SK-N-SH treated with all-trans-retinoic acid at 6 μM for 48 hours (cell line): ENCODE data around the gene PHF21B.

Experiments used
- CSDC2 ChIP-seq: fragments of 250-450 bp; sonication (Bioruptor Pico); IDR thresholded peaks from 2 replicates; pipeline ENCODE4 v1.5.0; 2020; ENCODE audit warnings: mild to moderate bottlenecking, moderate library complexity
- ISL1 ChIP-seq: fragments of 250-450 bp; sonication (Bioruptor Pico); IDR thresholded peaks from 2 replicates; pipeline ENCODE4 v2.1.2; 2022; ENCODE audit warnings: mild to moderate bottlenecking, moderate library complexity
- RARB ChIP-seq: fragments of 250-450 bp; sonication (Bioruptor Pico); IDR thresholded peaks from 2 replicates; pipeline ENCODE4 v1.8.0; 2021; ENCODE audit warnings: mild to moderate bottlenecking, moderate library complexity
- TCF4 ChIP-seq: fragments of 250-450 bp; sonication (Bioruptor Pico); IDR thresholded peaks from 2 replicates; pipeline ENCODE4 v1.8.0; 2021; ENCODE audit warnings: mild to moderate bottlenecking, moderate library complexity, borderline replicate concordance
- TOX ChIP-seq: fragments of 250-450 bp; sonication (Bioruptor Pico); IDR thresholded peaks from 2 replicates; pipeline ENCODE4 v1.8.0; 2021; ENCODE audit warnings: mild to moderate bottlenecking, moderate library complexity, borderline replicate concordance
- ZC3H10 ChIP-seq: fragments of 250-450 bp; sonication (Bioruptor Pico); IDR thresholded peaks from 2 replicates; pipeline ENCODE4 v1.5.1; 2021; ENCODE audit warnings: mild to moderate bottlenecking, moderate library complexity
- ZFP3 ChIP-seq: fragments of 250-450 bp; sonication (Bioruptor Pico); IDR thresholded peaks from 2 replicates; pipeline ENCODE4 v1.5.0; 2020; ENCODE audit warnings: mild to moderate bottlenecking, moderate library complexity
- ZFP30 ChIP-seq: fragments of 450-650 bp; formaldehyde crosslinking; IDR thresholded peaks from 2 replicates; pipeline ENCODE4 v1.5.0; 2022; ENCODE audit warnings: mild to moderate bottlenecking, moderate library complexity
- ZNF565 ChIP-seq: fragments of 450-650 bp; formaldehyde crosslinking; conservative IDR thresholded peaks from 2 replicates; pipeline ENCODE4 v1.5.0; 2020; ENCODE audit warnings: low read depth, mild to moderate bottlenecking, moderate library complexity
- TF ChIP-seq, protein P1 (sequence below): fragments of 250-450 bp; sonication (Bioruptor Pico); IDR thresholded peaks from 2 replicates; pipeline ENCODE4 v1.8.0; 2020; ENCODE audit warnings: mild to moderate bottlenecking, moderate library complexity, borderline replicate concordance
- TF ChIP-seq, protein P2 (sequence below): fragments of 250-450 bp; sonication (Bioruptor Pico); IDR thresholded peaks from 2 replicates; pipeline ENCODE4 v1.5.1; 2020; ENCODE audit warnings: low read depth, mild to moderate bottlenecking, moderate library complexity

DNA sequence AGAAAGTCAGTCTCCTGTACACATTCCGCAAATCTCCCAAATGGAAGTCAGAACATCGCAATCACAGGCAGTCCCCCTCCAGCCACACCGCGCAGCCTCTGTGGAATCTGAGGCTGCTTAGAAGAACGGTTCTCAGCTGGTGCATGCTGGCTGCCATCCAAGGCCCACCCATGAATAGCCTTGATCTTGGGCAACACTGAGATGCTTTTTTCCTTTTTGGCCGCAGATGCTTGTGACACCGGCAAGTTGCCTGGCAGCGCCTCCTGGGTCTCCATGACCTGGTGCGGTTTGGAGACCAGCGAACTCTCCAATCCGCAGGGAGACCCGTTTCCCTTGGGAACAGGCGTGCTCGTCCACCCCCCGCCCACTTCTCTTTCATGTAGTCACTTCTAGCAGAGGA, 26.3 kb upstream of the PHF21B start:
- no peak for TF ChIP-seq ZNF565
- TF ChIP-seq, protein P1, sequence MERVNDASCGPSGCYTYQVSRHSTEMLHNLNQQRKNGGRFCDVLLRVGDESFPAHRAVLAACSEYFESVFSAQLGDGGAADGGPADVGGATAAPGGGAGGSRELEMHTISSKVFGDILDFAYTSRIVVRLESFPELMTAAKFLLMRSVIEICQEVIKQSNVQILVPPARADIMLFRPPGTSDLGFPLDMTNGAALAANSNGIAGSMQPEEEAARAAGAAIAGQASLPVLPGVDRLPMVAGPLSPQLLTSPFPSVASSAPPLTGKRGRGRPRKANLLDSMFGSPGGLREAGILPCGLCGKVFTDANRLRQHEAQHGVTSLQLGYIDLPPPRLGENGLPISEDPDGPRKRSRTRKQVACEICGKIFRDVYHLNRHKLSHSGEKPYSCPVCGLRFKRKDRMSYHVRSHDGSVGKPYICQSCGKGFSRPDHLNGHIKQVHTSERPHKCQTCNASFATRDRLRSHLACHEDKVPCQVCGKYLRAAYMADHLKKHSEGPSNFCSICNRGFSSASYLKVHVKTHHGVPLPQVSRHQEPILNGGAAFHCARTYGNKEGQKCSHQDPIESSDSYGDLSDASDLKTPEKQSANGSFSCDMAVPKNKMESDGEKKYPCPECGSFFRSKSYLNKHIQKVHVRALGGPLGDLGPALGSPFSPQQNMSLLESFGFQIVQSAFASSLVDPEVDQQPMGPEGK (CRISPR knock-in tag): no peak
- TF ChIP-seq ZFP3 (CRISPR knock-in tag): no peak
- no peak for TF ChIP-seq ZC3H10 (CRISPR knock-in tag)
- no peak for TF ChIP-seq CSDC2
- TF ChIP-seq, protein P2, sequence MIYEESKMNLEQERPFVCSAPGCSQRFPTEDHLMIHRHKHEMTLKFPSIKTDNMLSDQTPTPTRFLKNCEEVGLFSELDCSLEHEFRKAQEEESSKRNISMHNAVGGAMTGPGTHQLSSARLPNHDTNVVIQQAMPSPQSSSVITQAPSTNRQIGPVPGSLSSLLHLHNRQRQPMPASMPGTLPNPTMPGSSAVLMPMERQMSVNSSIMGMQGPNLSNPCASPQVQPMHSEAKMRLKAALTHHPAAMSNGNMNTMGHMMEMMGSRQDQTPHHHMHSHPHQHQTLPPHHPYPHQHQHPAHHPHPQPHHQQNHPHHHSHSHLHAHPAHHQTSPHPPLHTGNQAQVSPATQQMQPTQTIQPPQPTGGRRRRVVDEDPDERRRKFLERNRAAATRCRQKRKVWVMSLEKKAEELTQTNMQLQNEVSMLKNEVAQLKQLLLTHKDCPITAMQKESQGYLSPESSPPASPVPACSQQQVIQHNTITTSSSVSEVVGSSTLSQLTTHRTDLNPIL (CRISPR knock-in tag): no peak
- TF ChIP-seq ZFP30: no peak
- TF ChIP-seq TOX (CRISPR knock-in tag): no peak
- no peak for TF ChIP-seq RARB
- no peak for TF ChIP-seq TCF4 (CRISPR knock-in tag)
- TF ChIP-seq ISL1 (CRISPR knock-in tag): no peak
